Measurements from ENCODE around the gene PRR3. TPM values are rescaled to one million over a fixed set of nuclear protein-coding genes. Genes with fewer than 3 reads are reported as not detected.
"Not testable (repeated sequence)": the region's sequence is repeated elsewhere in the genome, so short reads cannot be mapped to it uniquely, and the experiment has no call there.

PRR3 gene
- polyA plus RNA-seq, 1 donor, result 18.5 TPM

DNA sequence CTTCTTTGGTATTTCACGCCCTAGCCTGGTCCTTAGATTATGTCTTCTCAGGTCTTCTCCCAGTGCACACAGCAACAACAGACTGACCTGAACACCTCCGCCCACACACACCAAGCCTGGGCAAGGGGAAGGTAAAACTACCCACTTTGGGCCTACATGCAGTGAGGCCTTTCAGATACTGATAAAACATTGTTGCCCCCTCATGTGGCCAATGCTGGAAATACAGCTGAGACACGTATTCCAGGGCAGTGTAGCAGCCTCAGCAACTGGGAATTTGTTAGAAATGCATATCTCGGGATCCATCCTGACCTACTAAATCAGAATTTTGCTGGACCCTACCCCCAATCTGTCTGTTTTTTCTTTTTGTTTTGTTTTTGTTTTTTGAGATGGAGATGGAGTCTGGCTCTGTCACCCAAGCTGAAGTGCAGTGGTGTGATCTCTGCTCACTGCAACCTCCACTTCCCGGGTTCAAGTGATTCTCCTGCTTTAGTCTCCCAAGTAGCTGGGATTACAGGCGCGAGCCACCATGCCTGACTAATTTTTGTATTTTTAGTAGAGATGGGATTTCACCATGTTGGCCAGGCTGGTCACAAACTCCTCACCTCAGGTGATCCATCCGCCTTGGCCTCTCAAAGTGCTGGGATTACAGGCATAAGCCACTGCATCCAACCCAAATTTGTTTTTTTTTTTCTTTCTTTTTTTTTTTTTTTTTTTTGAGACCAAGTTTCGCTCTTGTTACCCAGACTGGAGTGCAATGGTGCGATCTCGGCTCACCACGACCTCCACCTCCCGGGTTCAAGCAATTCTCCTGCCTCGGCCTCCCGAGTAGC, 40.4 kb downstream of the PRR3 start:
- H3K27me3 ChIP-seq (ENCODE audit: control insufficient read depth, insufficient read depth, low read length); H3K4me1 ChIP-seq (ENCODE audit: control insufficient read depth, insufficient read depth, low read length); H3K9me3 ChIP-seq (ENCODE audit: control insufficient read depth, low read depth, low read length); H3K27ac ChIP-seq (ENCODE audit: low read length); H3K4me3 ChIP-seq (ENCODE audit: low read length): not testable (repeated sequence)
- peak; percentile 34 to 63 for DNase-seq
- peaks cover 41% of the 10 kb centered on the region for H3K36me3 ChIP-seq (ENCODE audit: control insufficient read depth, insufficient read depth, low read length)
- no CpG with 5 or more reads among the region's 15 CpGs for WGBS (ENCODE audit: insufficient coverage, low lambda C conversion rate)

- no CpG with 5 or more reads among the region's 12 CpGs for WGBS (ENCODE audit: insufficient coverage, low lambda C conversion rate)
- no peak for DNase-seq
- Histone ChIP-seq H3K27me3 (ENCODE audit: control insufficient read depth, insufficient read depth, low read length) (no peaks in the 10 kb centered on the region), H3K36me3 (ENCODE audit: control insufficient read depth, insufficient read depth, low read length) (peaks cover 47% of the 10 kb centered on the region), H3K4me3 (ENCODE audit: low read length) (no peak overlapping the region), H3K9me3 (ENCODE audit: control insufficient read depth, low read depth, low read length) (no peaks in the 10 kb centered on the region), H3K4me1 (ENCODE audit: control insufficient read depth, insufficient read depth, low read length) (no peaks in the 10 kb centered on the region), H3K27ac (ENCODE audit: low read length) (no peak overlapping the region)
Measured at GRCh38 chr6:30598912-30599624, 42.0 kb downstream of the PRR3 start.

DNA sequence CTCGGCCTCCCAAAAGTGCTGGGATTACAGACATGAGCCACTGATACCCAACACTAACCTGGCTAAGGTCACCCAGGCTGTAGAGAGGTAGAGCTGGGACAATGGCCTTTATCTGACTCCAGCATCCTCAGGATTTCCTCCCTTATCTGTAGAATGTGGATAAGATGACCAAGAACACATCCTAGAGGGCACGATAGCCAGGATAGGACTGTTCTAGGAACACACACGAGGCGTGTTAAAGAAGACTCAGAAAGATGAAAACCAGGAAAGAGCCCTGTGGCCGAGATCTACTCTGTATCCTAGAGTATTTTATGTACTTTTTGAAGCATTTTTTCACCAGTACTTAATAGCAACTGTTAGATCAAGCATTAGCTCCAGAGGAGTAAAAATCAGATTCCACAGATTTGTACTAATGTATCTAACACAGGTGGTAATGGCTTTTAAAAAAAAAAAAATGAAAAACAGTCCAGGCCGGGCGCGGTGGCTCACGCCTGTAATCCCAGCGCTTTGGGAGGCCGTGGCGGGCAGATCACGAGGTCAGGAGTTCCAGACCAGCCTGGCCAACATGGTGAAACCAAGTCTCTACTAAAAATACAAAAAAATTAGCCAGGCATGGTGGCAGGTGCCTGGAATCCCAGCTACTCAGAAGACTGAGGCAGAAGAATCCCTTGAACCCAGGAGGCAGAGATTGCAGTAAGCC, 42.7 kb downstream of the PRR3 start:
- 76% methylated on average over 6 of the region's 13 CpGs for WGBS (ENCODE audit: insufficient coverage, low lambda C conversion rate)
- H3K4me1 ChIP-seq (ENCODE audit: control insufficient read depth, insufficient read depth, low read length), result no peaks in the 10 kb centered on the region
- H3K27me3 ChIP-seq (ENCODE audit: control insufficient read depth, insufficient read depth, low read length), result no peaks in the 10 kb centered on the region
- H3K4me3 ChIP-seq (ENCODE audit: low read length), result no peak overlapping the region
- H3K9me3 ChIP-seq (ENCODE audit: control insufficient read depth, low read depth, low read length), result no peaks in the 10 kb centered on the region
- no peak for DNase-seq
- H3K36me3 ChIP-seq (ENCODE audit: control insufficient read depth, insufficient read depth, low read length), result peaks cover 48% of the 10 kb centered on the region
- H3K27ac ChIP-seq (ENCODE audit: low read length), result no peak overlapping the region

DNA sequence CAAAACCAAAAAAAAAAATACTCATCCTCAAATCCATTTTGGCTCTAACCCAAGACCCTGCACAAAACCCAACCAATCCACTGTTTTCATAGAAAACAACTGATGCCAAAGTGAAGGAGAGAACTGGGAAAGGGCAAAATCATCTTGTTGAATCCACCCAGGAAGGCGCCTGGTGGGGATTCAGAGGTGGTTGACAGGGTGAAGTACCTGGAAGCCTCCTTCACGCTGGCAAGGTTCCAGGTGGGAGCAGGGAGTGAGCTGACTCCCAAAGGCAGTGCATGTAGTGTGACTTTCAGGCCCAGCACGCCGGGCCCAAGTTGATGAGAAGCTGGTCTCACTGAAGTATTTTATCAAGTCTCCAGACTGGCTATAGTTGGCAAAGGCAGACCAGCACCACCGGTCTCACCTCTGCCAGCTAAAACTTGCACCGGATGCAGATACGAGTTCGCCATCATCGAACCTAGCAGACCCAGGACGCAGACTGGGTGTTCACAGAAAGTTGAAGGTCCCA, 43.4 kb downstream of the PRR3 start:
- peak in 1 of 2 donors; percentile 14 for DNase-seq
- Histone ChIP-seq H3K36me3 (ENCODE audit: control insufficient read depth, insufficient read depth, low read length) (peaks cover 53% of the 10 kb centered on the region), H3K27me3 (ENCODE audit: control insufficient read depth, insufficient read depth, low read length) (no peaks in the 10 kb centered on the region), H3K4me3 (ENCODE audit: low read length) (no peak overlapping the region), H3K9me3 (ENCODE audit: control insufficient read depth, low read depth, low read length) (no peaks in the 10 kb centered on the region), H3K4me1 (ENCODE audit: control insufficient read depth, insufficient read depth, low read length) (no peaks in the 10 kb centered on the region), H3K27ac (ENCODE audit: low read length) (no peak overlapping the region)
- no CpG with 5 or more reads among the region's 10 CpGs for WGBS (ENCODE audit: insufficient coverage, low lambda C conversion rate)

DNA sequence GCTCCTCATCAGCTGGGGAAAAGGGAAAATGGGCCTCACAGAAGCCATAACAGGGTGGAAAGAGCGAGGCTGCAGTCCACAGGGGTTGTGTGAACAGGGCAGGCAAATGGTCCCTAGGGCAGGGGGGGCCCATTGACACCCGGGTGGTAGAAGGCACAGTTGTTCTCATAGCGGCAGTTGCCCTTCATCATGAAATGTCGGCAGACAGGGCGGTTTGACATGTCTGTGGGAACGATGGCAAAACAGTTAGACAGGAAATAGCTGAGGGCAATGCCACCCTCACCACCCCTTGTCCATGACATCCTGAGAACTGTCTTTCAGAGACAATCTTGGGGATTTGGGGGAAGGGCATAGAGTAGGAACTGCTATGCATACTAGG, 44.3 kb downstream of the PRR3 start:
- Histone ChIP-seq H3K36me3 (ENCODE audit: control insufficient read depth, insufficient read depth, low read length) (peaks cover 58% of the 10 kb centered on the region), H3K9me3 (ENCODE audit: control insufficient read depth, low read depth, low read length) (no peaks in the 10 kb centered on the region), H3K4me3 (ENCODE audit: low read length) (no peak overlapping the region), H3K27ac (ENCODE audit: low read length) (no peak overlapping the region), H3K4me1 (ENCODE audit: control insufficient read depth, insufficient read depth, low read length) (no peaks in the 10 kb centered on the region), H3K27me3 (ENCODE audit: control insufficient read depth, insufficient read depth, low read length) (no peaks in the 10 kb centered on the region)
- DNase-seq, result no peak
- no CpG with 5 or more reads among the region's 6 CpGs for WGBS (ENCODE audit: insufficient coverage, low lambda C conversion rate)

- Histone ChIP-seq H3K4me1 (ENCODE audit: control insufficient read depth, insufficient read depth, low read length) (no peaks in the 10 kb centered on the region), H3K9me3 (ENCODE audit: control insufficient read depth, low read depth, low read length) (no peaks in the 10 kb centered on the region), H3K27me3 (ENCODE audit: control insufficient read depth, insufficient read depth, low read length) (no peaks in the 10 kb centered on the region), H3K4me3 (ENCODE audit: low read length) (no peak overlapping the region), H3K36me3 (ENCODE audit: control insufficient read depth, insufficient read depth, low read length) (peaks cover 63% of the 10 kb centered on the region), H3K27ac (ENCODE audit: low read length) (no peak overlapping the region)
- WGBS (ENCODE audit: insufficient coverage, low lambda C conversion rate), result no CpG with 5 or more reads among the region's 39 CpGs
- no peak for DNase-seq
Measured at GRCh38 chr6:30601815-30602641, 44.9 kb downstream of the PRR3 start.

GRCh38 chr6:30603961-30604360, 46.9 kb downstream of the PRR3 start:
- no peak for DNase-seq
- H3K9me3 ChIP-seq (ENCODE audit: control insufficient read depth, low read depth, low read length), result no peaks in the 10 kb centered on the region
- no peaks in the 10 kb centered on the region for H3K4me1 ChIP-seq (ENCODE audit: control insufficient read depth, insufficient read depth, low read length)
- H3K27me3 ChIP-seq (ENCODE audit: control insufficient read depth, insufficient read depth, low read length), result no peaks in the 10 kb centered on the region
- no peak overlapping the region for H3K4me3 ChIP-seq (ENCODE audit: low read length)
- WGBS (ENCODE audit: insufficient coverage, low lambda C conversion rate), result no CpG with 5 or more reads among the region's 13 CpGs
- no peak overlapping the region for H3K27ac ChIP-seq (ENCODE audit: low read length)
- H3K36me3 ChIP-seq (ENCODE audit: control insufficient read depth, insufficient read depth, low read length), result peaks cover 79% of the 10 kb centered on the region

GRCh38 chr6:30610065-30610464, 53.0 kb downstream of the PRR3 start:
- no peaks in the 10 kb centered on the region for H3K27me3 ChIP-seq (ENCODE audit: control insufficient read depth, insufficient read depth, low read length)
- no CpG with 5 or more reads among the region's 4 CpGs for WGBS (ENCODE audit: insufficient coverage, low lambda C conversion rate)
- no peak overlapping the region for H3K27ac ChIP-seq (ENCODE audit: low read length)
- no peak overlapping the region for H3K4me3 ChIP-seq (ENCODE audit: low read length)
- peaks cover 13% of the 10 kb centered on the region for H3K4me1 ChIP-seq (ENCODE audit: control insufficient read depth, insufficient read depth, low read length)
- no peak for DNase-seq
- no peaks in the 10 kb centered on the region for H3K9me3 ChIP-seq (ENCODE audit: control insufficient read depth, low read depth, low read length)
- peaks cover 41% of the 10 kb centered on the region for H3K36me3 ChIP-seq (ENCODE audit: control insufficient read depth, insufficient read depth, low read length)

DNA sequence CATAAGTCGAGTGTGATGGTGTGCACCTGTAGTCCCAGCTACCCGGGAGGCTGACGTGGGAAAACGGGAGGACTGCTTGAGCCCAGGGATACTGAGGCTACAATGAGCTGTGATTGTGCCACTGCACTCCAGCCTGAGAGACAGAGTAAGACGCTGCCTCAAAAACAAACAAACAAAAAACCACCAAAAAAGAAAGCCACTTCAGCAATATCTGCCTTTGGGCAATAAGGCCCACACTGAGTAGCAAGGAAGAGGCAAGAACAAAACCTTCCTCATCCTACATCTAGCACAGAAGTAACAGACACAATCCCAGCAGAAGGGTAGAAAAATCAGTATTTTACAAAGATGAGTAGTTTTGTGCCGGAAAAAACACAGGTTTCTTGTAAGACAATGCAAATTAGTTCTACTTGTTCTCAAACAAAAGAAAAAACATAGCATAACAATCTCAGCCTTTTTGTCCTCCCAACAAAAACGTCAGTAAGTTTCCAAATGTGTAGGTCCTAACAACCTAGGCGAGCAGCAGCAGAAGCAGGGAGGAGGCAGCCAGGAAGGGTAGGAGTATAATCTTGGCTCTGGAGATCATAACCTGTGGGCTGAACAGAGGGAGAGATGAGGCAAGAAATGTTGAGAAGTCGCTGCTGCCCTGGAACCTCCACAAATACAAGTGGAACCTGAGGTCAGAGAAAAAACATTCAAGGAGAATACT, 54.2 kb downstream of the PRR3 start:
- 92% methylated on average over 2 of the region's 9 CpGs for WGBS (ENCODE audit: insufficient coverage, low lambda C conversion rate)
- H3K27ac ChIP-seq (ENCODE audit: low read length), result no peak overlapping the region
- H3K36me3 ChIP-seq (ENCODE audit: control insufficient read depth, insufficient read depth, low read length), result peaks cover 34% of the 10 kb centered on the region
- H3K27me3 ChIP-seq (ENCODE audit: control insufficient read depth, insufficient read depth, low read length), result no peaks in the 10 kb centered on the region
- peaks cover 13% of the 10 kb centered on the region for H3K4me1 ChIP-seq (ENCODE audit: control insufficient read depth, insufficient read depth, low read length)
- H3K9me3 ChIP-seq (ENCODE audit: control insufficient read depth, low read depth, low read length), result no peaks in the 10 kb centered on the region
- DNase-seq, result no peak
- H3K4me3 ChIP-seq (ENCODE audit: low read length), result no peak overlapping the region

Measured in large intestine (tissue), 3 donors.